Activated T-cell treated with anti-CD3 and anti-CD28 coated beads, Interleukin-2, amount 50 U/mL, for 4 hours (primary cell): ENCODE measurements around the gene ASTN1. TPM values are rescaled to one million over a fixed set of nuclear protein-coding genes. Genes with fewer than 3 reads are reported as not detected.

Experiments
- ATAC-seq, 2 donors: fragments of 200-7000 bp; cut with Tn5 transposase; one replicate each; pipeline ENCODE4 v1.10.0; 2021
- DNase-seq: peaks from one replicate; pipeline ENCODE4 v3.0.0-alpha.2; 2020
- H3K27me3 Mint-ChIP-seq: one replicate; pipeline ENCODE4 v1.8.0; 2021; ENCODE audit warnings: low read depth, mixed read lengths
- H3K36me3 Mint-ChIP-seq: one replicate; pipeline ENCODE4 v1.8.0; 2022; ENCODE audit warnings: mixed read lengths; ENCODE audit not compliant: insufficient read depth
- H3K4me1 Mint-ChIP-seq: one replicate; pipeline ENCODE4 v1.8.0; 2021; ENCODE audit warnings: low read depth, mixed read lengths
- H3K4me3 Mint-ChIP-seq: one replicate; pipeline ENCODE4 v1.8.0; 2021; ENCODE audit warnings: mild to moderate bottlenecking, moderate library complexity, mixed read lengths
- H3K9me3 Mint-ChIP-seq: one replicate; pipeline ENCODE4 v1.8.0; 2021; ENCODE audit warnings: mixed read lengths
- total RNA-seq, 3 donors: library from RNA; stranded (reverse); gene quantifications; one replicate each; pipeline ENCODE4 v1.2.1, GENCODE V29; 2021

ASTN1 gene
- total RNA-seq, 3 donors from 2014 or later = not detected

DNA sequence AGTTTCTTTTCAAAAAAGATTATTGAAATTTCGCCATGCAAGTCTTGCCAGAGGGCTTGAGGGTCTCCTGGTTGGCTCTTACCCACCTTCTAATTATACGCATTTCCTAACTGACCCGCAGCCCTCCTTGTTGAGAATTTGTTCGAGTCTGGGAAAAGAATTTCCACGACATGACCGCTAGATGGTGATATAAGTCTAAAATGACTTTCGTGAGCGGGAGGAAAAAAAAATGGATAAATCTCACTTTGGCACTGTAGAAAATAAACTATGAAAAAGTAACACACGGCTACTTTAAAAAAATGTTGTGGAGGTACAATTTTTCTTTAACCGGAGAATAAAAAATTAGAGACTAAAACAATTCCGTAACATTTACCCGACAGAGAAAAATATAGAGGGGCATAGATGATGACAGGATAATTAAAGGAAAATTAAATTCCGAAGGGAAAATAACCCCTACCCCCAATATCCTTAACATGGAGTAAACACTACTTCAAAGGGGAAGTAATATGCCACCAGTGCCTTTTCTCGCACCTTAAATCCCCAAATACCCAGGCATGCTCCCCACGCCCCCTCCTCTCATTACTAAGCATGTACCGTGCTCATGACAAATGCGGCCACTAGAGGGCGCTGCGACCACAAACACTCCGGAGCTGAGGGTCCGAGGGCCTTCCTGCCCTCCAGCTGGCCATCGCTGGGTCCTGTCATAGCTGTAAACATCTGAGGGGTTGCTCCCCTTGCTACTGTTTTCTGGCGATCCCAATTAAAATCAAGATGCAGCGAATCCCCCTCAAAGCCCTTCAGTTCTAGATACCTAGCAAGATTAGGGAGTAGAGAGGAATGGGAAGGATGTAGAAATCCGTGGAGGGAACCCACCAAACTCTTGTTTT, 266.9 kb downstream of the ASTN1 start:
- DNase-seq (no peak), ATAC-seq (no peak)
- Mint-ChIP-seq H3K4me3 (no peak overlapping the region), H3K4me1 (peaks cover 3% of the 10 kb centered on the region), H3K9me3 (no peaks in the 10 kb centered on the region), H3K27me3 (peaks cover 3% of the 10 kb centered on the region), H3K36me3 (no peaks in the 10 kb centered on the region)

DNA sequence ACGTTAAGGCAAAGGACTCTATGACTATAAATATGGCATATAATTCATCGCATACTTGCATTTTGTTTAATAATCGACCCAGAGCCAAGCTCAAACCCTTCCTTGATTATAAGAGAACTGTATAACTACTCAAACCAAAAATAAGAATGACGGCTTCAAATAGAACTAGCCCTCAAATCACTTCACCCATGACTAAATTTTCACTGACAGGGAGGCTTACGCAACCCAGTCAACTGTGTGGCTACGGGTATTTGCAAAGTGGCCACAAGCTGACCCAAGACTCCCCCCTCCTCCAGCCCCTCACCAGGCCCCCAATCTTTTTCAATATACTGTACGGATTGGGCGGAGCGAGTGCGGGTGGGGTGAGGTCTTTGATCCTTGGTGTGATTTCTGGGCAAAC, 268.3 kb downstream of the ASTN1 start:
- ATAC-seq = no peak
- DNase-seq = no peak
- H3K9me3 Mint-ChIP-seq = no peaks in the 10 kb centered on the region
- H3K4me3 Mint-ChIP-seq = no peak overlapping the region
- H3K27me3 Mint-ChIP-seq = peaks cover 3% of the 10 kb centered on the region
- peaks cover 3% of the 10 kb centered on the region for H3K4me1 Mint-ChIP-seq
- H3K36me3 Mint-ChIP-seq = no peaks in the 10 kb centered on the region

DNA sequence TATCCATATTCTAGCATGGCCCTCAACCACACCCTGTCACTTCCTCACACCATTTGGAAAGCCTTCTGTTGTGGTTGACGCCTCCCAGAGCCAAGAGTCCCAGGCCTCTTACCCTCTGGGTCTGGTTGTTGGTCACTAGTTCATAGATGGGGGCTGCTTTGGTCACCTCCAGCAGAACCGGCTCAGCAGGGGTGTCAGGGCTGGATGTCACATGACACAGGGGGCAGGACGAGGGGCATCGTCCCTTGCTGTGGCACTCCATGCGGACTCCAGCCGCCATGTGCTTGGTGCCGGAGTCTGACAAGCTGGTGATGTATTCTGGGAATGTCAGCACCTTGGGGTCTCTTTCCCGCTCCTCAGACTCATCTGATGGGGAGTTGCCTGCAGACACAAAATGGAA, 270.1 kb downstream of the ASTN1 start:
- ATAC-seq (no peak), DNase-seq (no peak)
- no peaks in the 10 kb centered on the region for H3K36me3 Mint-ChIP-seq
- peaks cover 3% of the 10 kb centered on the region for H3K27me3 Mint-ChIP-seq
- no peak overlapping the region for H3K4me3 Mint-ChIP-seq
- peaks cover 3% of the 10 kb centered on the region for H3K4me1 Mint-ChIP-seq
- H3K9me3 Mint-ChIP-seq = no peaks in the 10 kb centered on the region

DNA sequence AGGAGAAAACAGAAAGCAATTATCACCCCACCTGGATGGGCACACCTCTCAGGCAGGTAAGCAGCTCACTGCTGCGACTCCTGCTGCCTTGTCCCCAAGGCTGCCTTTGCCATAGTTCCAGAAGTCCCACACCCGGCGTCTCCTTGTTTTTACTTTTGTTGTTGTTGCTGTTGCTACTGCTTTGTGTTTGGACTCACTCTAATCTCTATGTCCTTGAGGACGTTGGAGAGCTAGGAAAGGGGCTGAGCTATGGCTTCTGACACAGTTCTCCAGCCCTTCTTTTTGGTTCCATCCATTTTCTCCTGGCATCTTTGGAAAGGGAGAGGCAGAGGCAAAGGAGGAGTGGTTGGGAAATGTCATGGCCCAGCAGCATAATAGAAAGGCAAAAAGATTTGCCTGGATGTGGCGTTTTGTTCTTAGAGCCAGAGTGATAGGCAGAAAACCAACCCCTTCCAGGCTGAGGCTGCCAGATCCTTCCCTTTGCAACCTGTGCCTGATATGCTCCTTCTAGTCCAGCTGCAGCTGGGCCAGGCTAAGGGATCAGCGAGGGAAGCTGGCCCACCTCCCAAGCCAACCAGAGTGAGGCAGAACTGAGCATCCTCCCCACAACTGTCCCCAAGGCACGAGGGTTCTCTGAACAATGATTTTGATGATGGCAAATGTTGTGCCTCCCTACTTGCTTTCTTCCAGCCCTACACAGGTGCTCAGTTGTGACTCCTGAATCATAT, 270.7 kb downstream of the ASTN1 start:
- DNase-seq (no peak), ATAC-seq (no peak)
- no peaks in the 10 kb centered on the region for H3K36me3 Mint-ChIP-seq
- H3K4me3 Mint-ChIP-seq = no peak overlapping the region
- no peaks in the 10 kb centered on the region for H3K9me3 Mint-ChIP-seq
- H3K4me1 Mint-ChIP-seq = peaks cover 3% of the 10 kb centered on the region
- peaks cover 5% of the 10 kb centered on the region for H3K27me3 Mint-ChIP-seq

DNA sequence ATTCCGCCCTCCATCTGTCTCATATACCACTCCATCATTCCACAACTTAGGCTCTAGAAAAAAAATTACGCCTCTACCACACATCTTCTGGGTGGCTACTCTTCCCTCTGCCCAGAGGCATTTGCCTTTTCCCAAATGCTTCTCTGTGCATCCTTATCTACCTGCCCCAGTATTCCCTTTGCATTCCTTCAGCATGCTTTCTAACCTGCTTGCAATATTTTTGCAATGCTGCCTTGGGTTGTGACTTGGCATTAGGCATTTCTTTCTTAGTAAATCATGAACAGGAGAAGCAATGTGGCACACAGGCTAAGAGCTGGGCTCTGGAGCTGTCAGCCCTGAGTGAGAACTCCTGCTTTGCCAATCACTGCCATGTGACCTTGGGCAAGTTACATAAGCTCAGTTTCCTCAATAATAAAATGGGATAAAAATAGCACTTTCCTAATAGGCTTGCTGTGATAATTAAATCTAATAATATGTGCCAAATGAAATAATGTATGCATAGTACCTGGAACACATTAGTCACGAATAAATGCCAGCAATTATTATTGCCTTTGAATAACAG, 276.0 kb downstream of the ASTN1 start:
- ATAC-seq (no peak), DNase-seq (no peak)
- Mint-ChIP-seq H3K9me3 (no peaks in the 10 kb centered on the region), H3K4me1 (no peaks in the 10 kb centered on the region), H3K36me3 (no peaks in the 10 kb centered on the region), H3K27me3 (peaks cover 5% of the 10 kb centered on the region), H3K4me3 (no peak overlapping the region)

DNA sequence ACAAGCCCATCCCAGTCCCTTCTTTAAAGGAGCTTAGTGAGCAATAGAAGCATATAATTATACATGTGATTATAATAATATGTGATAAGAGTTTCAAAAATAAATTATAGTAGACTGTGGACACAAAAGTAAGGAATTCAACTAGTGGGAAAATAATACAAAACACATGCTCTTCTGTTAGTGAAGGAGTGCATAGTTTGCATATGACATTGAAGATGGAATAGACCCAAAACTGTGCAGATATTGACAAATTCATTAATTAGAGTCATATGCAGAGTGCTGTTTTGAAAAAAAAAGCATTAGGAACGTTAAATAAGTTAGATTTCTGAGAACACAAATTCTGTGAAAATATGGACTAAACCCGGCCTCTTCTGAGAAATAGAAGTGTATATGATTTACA, 278.8 kb downstream of the ASTN1 start:
- ATAC-seq (no peak), DNase-seq (no peak)
- H3K4me3 Mint-ChIP-seq = no peak overlapping the region
- no peaks in the 10 kb centered on the region for H3K9me3 Mint-ChIP-seq
- no peaks in the 10 kb centered on the region for H3K4me1 Mint-ChIP-seq
- peaks cover 5% of the 10 kb centered on the region for H3K27me3 Mint-ChIP-seq
- no peaks in the 10 kb centered on the region for H3K36me3 Mint-ChIP-seq

DNA sequence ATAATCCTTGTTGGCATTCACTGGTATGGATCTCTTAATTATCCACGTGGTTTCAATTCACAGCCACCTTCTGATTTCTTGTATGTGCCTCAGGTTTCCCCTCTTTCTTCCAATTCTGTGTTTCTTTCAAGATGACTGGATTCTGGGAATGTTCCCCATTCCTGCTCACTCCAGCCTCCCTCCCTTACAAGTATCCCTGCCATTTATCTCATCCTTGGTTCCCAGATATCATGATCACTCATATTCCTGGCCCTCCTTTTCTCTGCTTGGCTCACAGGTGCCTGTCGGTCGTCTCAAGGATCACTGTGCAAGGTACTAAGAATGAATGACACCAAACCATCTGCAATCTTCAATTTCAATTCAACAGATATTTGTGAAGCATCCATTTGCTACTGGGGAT, 279.2 kb downstream of the ASTN1 start:
- ATAC-seq = no peak
- H3K4me1 Mint-ChIP-seq = no peaks in the 10 kb centered on the region
- H3K9me3 Mint-ChIP-seq = no peaks in the 10 kb centered on the region
- H3K27me3 Mint-ChIP-seq = peaks cover 5% of the 10 kb centered on the region
- H3K4me3 Mint-ChIP-seq = no peak overlapping the region
- no peaks in the 10 kb centered on the region for H3K36me3 Mint-ChIP-seq
- no peak for DNase-seq

DNA sequence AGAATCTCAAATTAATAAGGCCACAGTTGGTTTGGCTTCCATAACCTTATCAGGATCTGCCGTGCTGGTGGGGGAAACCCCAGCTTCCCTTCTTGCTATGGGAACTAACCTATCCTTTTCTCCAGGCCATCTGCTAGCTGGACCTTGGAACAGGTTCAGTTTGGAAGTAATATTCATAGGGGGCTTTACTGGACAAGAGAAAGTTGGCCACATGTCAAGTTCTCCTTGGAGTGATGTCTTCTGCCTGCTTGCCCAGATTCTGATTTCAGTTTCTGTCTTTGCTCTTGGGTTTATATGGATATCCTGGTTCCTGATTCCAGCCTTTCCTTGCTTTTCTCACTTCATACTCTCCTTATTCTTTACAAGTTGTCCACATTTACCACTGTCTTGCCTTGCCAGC, 279.6 kb downstream of the ASTN1 start:
- Mint-ChIP-seq H3K36me3 (no peaks in the 10 kb centered on the region), H3K4me1 (no peaks in the 10 kb centered on the region), H3K4me3 (no peak overlapping the region), H3K27me3 (peaks cover 5% of the 10 kb centered on the region), H3K9me3 (no peaks in the 10 kb centered on the region)
- DNase-seq = no peak
- ATAC-seq = no peak

DNA sequence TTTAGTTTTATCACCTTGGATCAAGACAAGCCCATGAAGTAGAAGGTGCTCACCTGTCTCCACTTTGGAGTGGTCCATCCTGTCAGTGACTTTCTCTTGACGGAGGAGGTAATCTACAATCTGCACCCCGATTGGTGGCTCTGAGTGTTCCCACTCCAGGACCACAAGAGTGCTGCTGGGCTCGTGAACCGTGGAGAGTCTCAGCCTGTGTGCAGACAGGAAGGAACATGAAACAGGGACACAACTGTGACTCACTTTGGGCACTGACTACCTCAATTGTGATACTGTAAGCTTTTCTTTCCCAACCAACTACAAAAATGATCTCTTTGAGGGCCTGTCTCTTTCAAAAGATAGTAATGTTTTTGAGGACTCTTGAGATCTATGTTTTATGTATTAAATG, 280.2 kb downstream of the ASTN1 start:
- no peaks in the 10 kb centered on the region for H3K9me3 Mint-ChIP-seq
- H3K27me3 Mint-ChIP-seq = peaks cover 3% of the 10 kb centered on the region
- H3K4me3 Mint-ChIP-seq = no peak overlapping the region
- H3K36me3 Mint-ChIP-seq = no peaks in the 10 kb centered on the region
- no peak for ATAC-seq
- no peaks in the 10 kb centered on the region for H3K4me1 Mint-ChIP-seq
- DNase-seq = no peak

DNA sequence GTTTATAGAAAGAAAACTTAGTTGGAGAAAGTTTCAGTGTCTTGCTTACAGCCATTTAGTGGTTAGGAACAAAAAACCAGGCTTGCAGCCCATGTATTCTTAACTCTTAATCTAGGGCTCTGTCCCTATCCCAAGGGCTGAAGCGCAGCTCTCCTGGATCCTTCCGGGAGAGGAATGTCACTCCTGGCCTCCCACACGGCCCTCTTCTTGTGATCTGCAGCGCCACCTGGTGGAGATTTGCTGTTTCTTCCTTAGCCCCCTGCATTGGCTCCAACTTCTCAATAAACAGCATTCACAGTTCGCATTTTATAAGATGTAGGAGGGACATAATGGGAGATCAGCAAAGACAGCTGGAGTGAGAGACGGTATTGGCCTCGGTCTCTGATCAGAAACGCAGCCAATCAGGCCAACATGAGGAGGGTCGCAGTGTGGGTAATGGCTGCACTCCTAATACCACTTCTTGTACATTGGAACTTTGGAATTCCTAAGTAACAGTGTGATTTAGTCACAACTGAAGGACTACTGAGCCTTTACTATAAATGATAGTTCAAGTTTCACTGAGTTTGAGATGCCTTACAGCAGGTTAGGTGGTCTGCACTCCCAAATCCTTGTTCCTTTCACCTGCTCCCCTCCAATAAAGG, 283.4 kb downstream of the ASTN1 start:
- ATAC-seq (no peak), DNase-seq (no peak)
- no peak overlapping the region for H3K4me3 Mint-ChIP-seq
- H3K4me1 Mint-ChIP-seq = no peaks in the 10 kb centered on the region
- H3K9me3 Mint-ChIP-seq = no peaks in the 10 kb centered on the region
- H3K27me3 Mint-ChIP-seq = peaks cover 7% of the 10 kb centered on the region
- H3K36me3 Mint-ChIP-seq = no peaks in the 10 kb centered on the region

DNA sequence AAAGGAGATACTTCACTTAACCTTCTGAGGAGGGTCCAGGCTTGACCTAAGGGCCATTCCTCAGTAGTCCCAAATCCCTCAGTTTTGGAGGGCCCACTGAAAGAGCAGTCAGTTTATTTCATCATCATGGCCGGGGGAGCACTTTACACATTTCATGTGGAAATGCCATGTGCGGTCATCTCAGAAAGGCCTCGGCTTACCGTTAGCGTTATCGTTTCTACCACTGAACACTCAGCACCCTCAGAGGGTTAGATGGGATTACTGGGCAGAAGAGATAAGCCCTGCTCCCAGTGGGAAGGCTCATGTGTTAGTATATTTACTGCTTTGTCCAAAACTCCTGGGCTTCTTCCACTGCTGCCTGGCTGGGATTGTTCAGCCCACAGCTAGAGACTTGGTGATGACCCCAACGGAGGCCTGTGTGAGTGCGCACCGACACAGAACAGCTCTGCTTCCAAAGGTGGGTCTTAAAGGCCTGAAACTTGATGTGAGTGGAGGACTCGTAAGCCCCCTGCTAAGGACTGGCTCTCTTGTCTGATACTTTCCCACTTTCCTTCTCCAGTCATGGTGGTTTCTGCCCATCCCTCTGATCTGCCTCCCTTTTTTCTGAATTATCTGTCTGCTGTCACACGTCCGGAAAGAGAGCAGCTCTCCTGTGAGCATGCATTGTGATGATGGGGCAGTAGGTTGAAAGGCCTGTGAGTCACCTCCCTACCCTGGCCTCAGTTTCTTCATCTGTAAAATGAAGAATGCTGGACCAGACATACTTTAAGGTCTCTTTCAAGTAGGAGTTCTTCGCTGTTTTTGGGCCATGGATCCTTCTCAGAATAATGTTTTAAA, 284.5 kb downstream of the ASTN1 start:
- Mint-ChIP-seq H3K4me1 (no peaks in the 10 kb centered on the region), H3K9me3 (no peaks in the 10 kb centered on the region), H3K36me3 (no peaks in the 10 kb centered on the region), H3K4me3 (no peak overlapping the region), H3K27me3 (peaks cover 4% of the 10 kb centered on the region)
- DNase-seq (no peak), ATAC-seq (no peak)

DNA sequence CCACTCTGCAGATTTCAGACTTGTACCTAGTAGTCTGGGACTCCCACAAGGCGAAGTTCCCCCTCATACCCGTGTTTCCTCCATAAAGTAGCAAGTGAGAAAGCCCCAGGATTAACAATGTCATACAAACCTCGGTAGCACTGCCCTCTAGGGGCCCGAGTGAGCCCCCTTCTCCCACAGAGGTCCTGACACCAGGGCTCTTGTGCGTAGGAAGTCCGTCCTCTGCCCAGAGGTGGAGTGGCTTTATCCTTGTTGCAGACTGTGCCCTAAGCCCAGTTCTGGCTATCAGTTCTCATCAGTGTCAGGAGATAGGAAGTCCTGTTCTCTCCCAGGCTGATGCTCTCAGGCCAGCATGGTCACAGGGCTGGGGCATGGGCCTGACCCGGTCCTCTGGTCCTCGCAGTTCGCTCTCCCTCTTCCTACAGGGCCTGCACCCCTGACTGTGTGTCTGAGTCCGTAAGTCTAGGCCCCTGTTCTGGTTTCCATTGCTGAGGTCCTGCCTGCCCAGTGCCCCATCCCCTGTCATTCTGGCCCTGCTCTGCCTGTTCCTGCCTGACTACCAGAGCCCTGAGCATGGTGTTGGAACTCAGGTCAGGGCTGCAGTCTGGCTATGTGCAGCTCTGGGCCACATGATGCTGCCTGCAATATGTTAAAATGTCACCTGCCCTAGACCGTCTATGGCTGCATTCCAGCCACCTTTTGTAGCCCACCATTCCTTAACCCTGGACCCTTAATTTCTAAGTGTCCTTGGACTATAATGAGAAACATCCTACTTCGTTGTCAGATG, 285.6 kb downstream of the ASTN1 start:
- DNase-seq (no peak), ATAC-seq (peak in 1 of 2 donors; percentile 12)
- H3K27me3 Mint-ChIP-seq = peaks cover 4% of the 10 kb centered on the region
- H3K4me3 Mint-ChIP-seq = no peak overlapping the region
- H3K36me3 Mint-ChIP-seq = no peaks in the 10 kb centered on the region
- no peaks in the 10 kb centered on the region for H3K9me3 Mint-ChIP-seq
- H3K4me1 Mint-ChIP-seq = no peaks in the 10 kb centered on the region

DNA sequence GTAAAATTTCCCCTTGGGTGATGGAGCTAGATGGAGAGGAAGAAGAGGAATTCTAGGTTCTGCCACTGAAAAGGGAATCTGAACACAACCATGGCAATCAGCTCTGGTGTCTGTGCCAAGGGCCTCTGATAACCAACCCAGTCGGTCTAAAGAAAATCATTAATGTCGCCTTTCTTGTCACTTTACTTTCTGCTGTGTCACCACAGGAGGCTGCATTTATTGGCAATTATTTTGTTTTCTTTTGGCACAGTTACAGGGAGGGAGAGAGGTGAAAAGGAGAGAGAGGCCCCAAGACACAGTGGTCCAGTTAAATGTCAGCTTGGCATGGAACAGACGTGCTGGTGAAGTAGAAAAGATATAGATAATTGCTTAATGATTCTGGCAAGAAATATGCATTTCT, 287.0 kb downstream of the ASTN1 start:
- peaks cover 3% of the 10 kb centered on the region for H3K9me3 Mint-ChIP-seq
- DNase-seq (no peak), ATAC-seq (no peak)
- no peaks in the 10 kb centered on the region for H3K4me1 Mint-ChIP-seq
- H3K4me3 Mint-ChIP-seq = no peak overlapping the region
- H3K36me3 Mint-ChIP-seq = no peaks in the 10 kb centered on the region
- H3K27me3 Mint-ChIP-seq = peaks cover 6% of the 10 kb centered on the region
